ENCODE data around the gene ST3GAL5. TPM values are rescaled to one million over a fixed set of nuclear protein-coding genes. Genes with fewer than 3 reads are reported as not detected.

ST3GAL5 gene
- total and polyA plus RNA-seq, 2 experiments from 2014 or later: 3.2 to 7.9 TPM

- no peak overlapping the region; the same call in 1 of the 2 replicates for H2AFZ ChIP-seq
- no peaks in the 10 kb centered on the region for H3K36me3 ChIP-seq (ENCODE audit: insufficient read depth)
Measured at GRCh38 chr2:85819811-85820510, 68.8 kb downstream of the ST3GAL5 start.

More at GRCh38 chr2:85819811-85820510, 68.8 kb downstream of the ST3GAL5 start:
- Histone ChIP-seq H3K9me2 (ENCODE audit: insufficient read depth) (no peaks in the 10 kb centered on the region), H3K79me2 (replicated peaks; ENCODE audit: insufficient read depth) (no peaks in the 10 kb centered on the region), H3K27me3 (ENCODE audit: insufficient read depth) (no peaks in the 10 kb centered on the region), H3K27ac (ENCODE audit: low read depth) (no peak overlapping the region), H3K4me1 (ENCODE audit: insufficient read depth) (no peaks in the 10 kb centered on the region; the same call in 1 of the 2 replicates), H3K4me3 (no peak overlapping the region), H3F3A (replicated peaks; ENCODE audit: low read depth) (no peaks in the 10 kb centered on the region), H4K20me1 (replicated peaks; ENCODE audit: insufficient read depth) (no peaks in the 10 kb centered on the region), H3K4me2 (no peak overlapping the region)
- no peak overlapping the region for H3K4me3 Mint-ChIP-seq
- H3K36me3 Mint-ChIP-seq (ENCODE audit: low read depth): no peaks in the 10 kb centered on the region
- TF ChIP-seq JUNB (IDR thresholded peaks at IDR 0.05; ENCODE audit: unreplicated experiment) (no peak), NANOG (IDR thresholded peaks at IDR 0.05; ENCODE audit: borderline replicate concordance) (no peak), CREB1 (CRISPR knock-in tag; IDR thresholded peaks at IDR 0.05; ENCODE audit: low read depth) (no peak), CTCF (conservative IDR thresholded peaks at IDR 0.05; ENCODE audit: low read depth in 2 of 2) (no peak), REST (IDR thresholded peaks at IDR 0.05; ENCODE audit: unreplicated experiment) (no peak), EZH2 (IDR thresholded peaks at IDR 0.05; ENCODE audit: low read depth, unreplicated experiment) (no peak), ZNF331 (CRISPR knock-in tag; IDR thresholded peaks at IDR 0.05; ENCODE audit: low read depth) (no peak), ZNF114 (CRISPR knock-in tag; IDR thresholded peaks at IDR 0.05) (no peak), ETS1 (IDR thresholded peaks at IDR 0.05) (no peak), STAT1 (IDR thresholded peaks at IDR 0.05; ENCODE audit: unreplicated experiment) (no peak), EZH2phosphoT487 (IDR thresholded peaks at IDR 0.05; ENCODE audit: unreplicated experiment) (no peak), POLR2AphosphoS5 (IDR thresholded peaks at IDR 0.05; ENCODE audit: low read depth) (no peak), ZNF462 (CRISPR knock-in tag; IDR thresholded peaks at IDR 0.05) (no peak)
- ATAC-seq (no peak), DNase-seq (ENCODE audit: low spot score) (no peak)
- no peak overlapping the region for H3K27ac Mint-ChIP-seq
- peaks cover 9% of the 10 kb centered on the region for H3K4me1 Mint-ChIP-seq
- no peaks in the 10 kb centered on the region for H3K9me3 Mint-ChIP-seq
- no peaks in the 10 kb centered on the region for H3K27me3 Mint-ChIP-seq (ENCODE audit: insufficient read depth, low read depth, poor library complexity)

Measured in GM23338 (cell line).